ENCODE data around the gene RTP5.

- TF ChIP-seq, protein P1, sequence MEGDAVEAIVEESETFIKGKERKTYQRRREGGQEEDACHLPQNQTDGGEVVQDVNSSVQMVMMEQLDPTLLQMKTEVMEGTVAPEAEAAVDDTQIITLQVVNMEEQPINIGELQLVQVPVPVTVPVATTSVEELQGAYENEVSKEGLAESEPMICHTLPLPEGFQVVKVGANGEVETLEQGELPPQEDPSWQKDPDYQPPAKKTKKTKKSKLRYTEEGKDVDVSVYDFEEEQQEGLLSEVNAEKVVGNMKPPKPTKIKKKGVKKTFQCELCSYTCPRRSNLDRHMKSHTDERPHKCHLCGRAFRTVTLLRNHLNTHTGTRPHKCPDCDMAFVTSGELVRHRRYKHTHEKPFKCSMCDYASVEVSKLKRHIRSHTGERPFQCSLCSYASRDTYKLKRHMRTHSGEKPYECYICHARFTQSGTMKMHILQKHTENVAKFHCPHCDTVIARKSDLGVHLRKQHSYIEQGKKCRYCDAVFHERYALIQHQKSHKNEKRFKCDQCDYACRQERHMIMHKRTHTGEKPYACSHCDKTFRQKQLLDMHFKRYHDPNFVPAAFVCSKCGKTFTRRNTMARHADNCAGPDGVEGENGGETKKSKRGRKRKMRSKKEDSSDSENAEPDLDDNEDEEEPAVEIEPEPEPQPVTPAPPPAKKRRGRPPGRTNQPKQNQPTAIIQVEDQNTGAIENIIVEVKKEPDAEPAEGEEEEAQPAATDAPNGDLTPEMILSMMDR (IDR thresholded peaks at IDR 0.05; ENCODE audit: insufficient read depth, low read depth, low read length), result no peak
- TF ChIP-seq EZH2 (IDR thresholded peaks at IDR 0.05; ENCODE audit: insufficient read depth, low read length), result no peak
These were observed 27.5 kb upstream of the RTP5 start for GRCh38 chr2:241842067-241842415.
